RWPE2 (cell line): ENCODE results near the gene MDGA2.

Source experiments
- ATAC-seq: fragments of 200-7000 bp; cut with Tn5 transposase; 3 replicates; pipeline ENCODE4 v1.9.1; 2021; ENCODE audit warnings: low read depth
- DNase-seq: peaks from one replicate; pipeline ENCODE4 v3.0.0-alpha.2; 2020; ENCODE audit warnings: low spot score
- H3K27ac ChIP-seq: fragments of 450-650 bp; 2 replicates; pipeline ENCODE4 v1.5.1; 2017; ENCODE audit warnings: mild to moderate bottlenecking; ENCODE audit not compliant: poor library complexity, severe bottlenecking
- H3K27me3 ChIP-seq: fragments of 250-450 bp; sonication (Bioruptor Pico); 2 replicates; pipeline ENCODE4 v1.5.1; 2021; ENCODE audit warnings: mild to moderate bottlenecking, moderate library complexity; ENCODE audit not compliant: insufficient read depth, poor library complexity, severe bottlenecking
- H3K36me3 ChIP-seq: fragments of 250-450 bp; sonication (Bioruptor Pico); 2 replicates; pipeline ENCODE4 v1.5.1; 2020; ENCODE audit warnings: low read depth, mild to moderate bottlenecking, moderate library complexity
- H3K4me1 ChIP-seq: fragments of 250-450 bp; sonication (Bioruptor Pico); 2 replicates; pipeline ENCODE4 v1.5.1; 2021; ENCODE audit warnings: mild to moderate bottlenecking, moderate library complexity; ENCODE audit not compliant: insufficient read depth, poor library complexity, severe bottlenecking
- H3K4me3 ChIP-seq: fragments of 250-450 bp; sonication (Bioruptor Pico); 2 replicates; pipeline ENCODE4 v1.5.1; 2021; ENCODE audit warnings: mild to moderate bottlenecking, moderate library complexity; ENCODE audit not compliant: severe bottlenecking
- H3K9me3 ChIP-seq: fragments of 250-450 bp; sonication (Bioruptor Pico); 2 replicates; pipeline ENCODE4 v1.5.1; 2021; ENCODE audit warnings: mild to moderate bottlenecking, moderate library complexity; ENCODE audit not compliant: severe bottlenecking
- TF ChIP-seq, protein P1 (sequence below): fragments of 450-650 bp; IDR thresholded peaks from one replicate; pipeline ENCODE4 v1.5.1; 2017; ENCODE audit warnings: mild to moderate bottlenecking, moderate library complexity; ENCODE audit not compliant: poor library complexity, severe bottlenecking

Gene MDGA2

DNA sequence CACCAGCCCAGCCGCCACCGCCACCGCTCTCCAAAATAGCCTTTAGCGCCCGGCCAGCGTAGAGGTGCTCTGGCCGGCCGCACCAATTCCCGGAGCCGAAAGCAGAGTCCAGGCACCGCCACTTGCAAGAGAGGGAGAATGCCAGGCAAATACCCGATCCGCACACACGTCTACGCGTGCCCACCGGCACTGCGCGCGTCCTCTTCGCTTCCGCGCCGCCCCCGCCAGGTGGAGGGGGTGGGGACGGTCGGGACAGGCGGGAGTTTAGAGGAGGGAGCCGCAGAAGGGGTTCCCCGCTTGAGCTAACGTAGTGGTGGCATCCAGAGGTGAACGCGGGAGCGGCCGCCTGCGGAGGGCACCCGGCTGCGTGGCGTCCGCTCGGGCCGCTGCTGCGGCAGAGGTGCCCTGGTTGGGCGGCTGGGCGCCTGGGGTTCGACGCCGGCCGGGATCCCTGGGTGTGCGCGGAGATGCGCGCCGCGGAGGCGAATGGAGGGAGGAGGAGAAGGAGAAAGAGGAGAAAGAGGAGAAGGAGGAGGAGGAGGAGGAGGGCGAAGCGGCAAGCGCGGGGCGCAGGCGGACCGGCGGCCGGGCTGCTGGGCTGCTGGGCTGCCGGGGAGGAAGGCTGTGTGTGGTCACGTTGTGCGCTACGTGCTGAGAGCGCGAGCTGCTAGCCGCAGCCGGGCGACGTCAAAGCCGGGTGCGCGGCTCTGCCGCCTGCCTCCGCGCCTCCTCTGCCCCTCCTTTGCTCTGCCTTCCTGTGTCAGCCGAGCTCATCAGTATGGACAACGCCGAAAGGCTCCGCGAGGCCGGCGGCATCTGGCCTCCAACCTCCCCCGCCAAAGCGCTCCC is at the start of gene MDGA2:
Gene MDGA2, minus strand, starts transcription at position 140 of the 849 bp plus-strand sequence.
- DNase-seq, result no peak
- peaks cover 95% of the 10 kb centered on the region for H3K27me3 ChIP-seq
- H3K4me3 ChIP-seq, result no peak within 1 kb of the TSS
- TF ChIP-seq, protein P1, sequence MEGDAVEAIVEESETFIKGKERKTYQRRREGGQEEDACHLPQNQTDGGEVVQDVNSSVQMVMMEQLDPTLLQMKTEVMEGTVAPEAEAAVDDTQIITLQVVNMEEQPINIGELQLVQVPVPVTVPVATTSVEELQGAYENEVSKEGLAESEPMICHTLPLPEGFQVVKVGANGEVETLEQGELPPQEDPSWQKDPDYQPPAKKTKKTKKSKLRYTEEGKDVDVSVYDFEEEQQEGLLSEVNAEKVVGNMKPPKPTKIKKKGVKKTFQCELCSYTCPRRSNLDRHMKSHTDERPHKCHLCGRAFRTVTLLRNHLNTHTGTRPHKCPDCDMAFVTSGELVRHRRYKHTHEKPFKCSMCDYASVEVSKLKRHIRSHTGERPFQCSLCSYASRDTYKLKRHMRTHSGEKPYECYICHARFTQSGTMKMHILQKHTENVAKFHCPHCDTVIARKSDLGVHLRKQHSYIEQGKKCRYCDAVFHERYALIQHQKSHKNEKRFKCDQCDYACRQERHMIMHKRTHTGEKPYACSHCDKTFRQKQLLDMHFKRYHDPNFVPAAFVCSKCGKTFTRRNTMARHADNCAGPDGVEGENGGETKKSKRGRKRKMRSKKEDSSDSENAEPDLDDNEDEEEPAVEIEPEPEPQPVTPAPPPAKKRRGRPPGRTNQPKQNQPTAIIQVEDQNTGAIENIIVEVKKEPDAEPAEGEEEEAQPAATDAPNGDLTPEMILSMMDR, result no peak
- no peaks in the 10 kb centered on the region for H3K36me3 ChIP-seq
- no peaks in the 10 kb centered on the region for H3K4me1 ChIP-seq
- H3K27ac ChIP-seq, result no peak within 1 kb of the TSS
- peaks cover 2% of the 10 kb centered on the region for H3K9me3 ChIP-seq
- peak; percentile 51 for ATAC-seq

DNA sequence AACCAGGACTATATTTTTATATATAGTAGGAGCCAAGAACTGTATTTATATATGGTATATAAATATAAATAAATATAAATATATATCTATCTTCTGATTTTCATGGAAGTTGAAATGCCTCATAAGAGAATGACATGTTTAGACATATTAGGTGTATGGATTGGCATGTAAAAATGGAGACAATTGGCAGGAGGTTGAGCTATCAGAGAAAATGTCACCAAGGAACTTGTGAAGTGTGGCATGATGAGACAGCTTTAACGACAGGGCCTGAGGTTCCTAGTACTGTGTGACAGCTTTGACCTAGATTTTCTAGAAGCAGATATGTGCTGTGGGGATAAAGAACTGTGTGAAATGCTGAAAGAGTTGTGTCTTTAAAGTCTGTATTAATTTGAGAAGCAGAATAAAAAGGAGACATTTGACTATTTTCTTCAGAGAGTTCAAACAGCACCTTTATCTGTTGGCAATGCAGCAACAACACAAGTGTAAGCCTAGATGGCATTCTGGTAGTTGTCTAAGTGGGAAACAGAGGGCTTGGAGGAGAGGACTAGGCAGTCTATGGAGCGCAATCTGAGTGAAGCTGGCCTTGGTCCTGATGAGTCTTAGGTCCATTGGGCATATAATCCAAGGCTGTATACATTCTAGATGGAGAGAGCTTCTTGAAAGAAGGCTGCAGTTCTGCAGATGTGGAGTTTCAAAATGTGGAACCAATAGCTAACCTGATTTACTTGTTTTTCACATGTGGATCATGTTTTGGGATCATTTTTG is 47.7 kb upstream of the MDGA2 start:
- H3K27me3 ChIP-seq, result peaks cover 17% of the 10 kb centered on the region
- H3K4me1 ChIP-seq, result no peaks in the 10 kb centered on the region
- no peak for ATAC-seq
- H3K9me3 ChIP-seq, result no peaks in the 10 kb centered on the region
- no peak overlapping the region for H3K27ac ChIP-seq
- no peak overlapping the region for H3K4me3 ChIP-seq
- TF ChIP-seq, protein P1, result no peak
- no peak for DNase-seq
- no peaks in the 10 kb centered on the region for H3K36me3 ChIP-seq

DNA sequence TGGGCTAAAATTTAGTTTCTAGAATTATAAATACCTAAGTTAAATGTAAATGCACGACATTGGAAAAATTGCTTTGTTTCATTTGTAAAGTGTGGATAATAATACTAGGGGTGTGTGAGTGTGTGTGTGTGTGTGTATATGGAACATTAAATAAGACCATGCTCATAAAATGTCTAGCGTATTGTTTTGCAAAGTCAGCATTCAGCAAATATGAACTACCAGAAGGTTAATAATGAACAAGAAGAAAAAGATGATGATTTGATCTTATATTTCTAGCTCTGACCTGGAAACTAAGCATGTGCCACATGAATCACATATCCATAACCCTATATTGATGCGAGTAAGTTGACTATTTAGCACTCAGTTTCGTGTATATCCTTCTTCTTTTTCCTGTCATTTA is 44.9 kb upstream of the MDGA2 start:
- TF ChIP-seq, protein P1, result no peak
- no peak overlapping the region for H3K27ac ChIP-seq
- H3K4me1 ChIP-seq, result peaks cover 4% of the 10 kb centered on the region
- DNase-seq (no peak), ATAC-seq (no peak)
- H3K36me3 ChIP-seq, result no peaks in the 10 kb centered on the region
- no peaks in the 10 kb centered on the region for H3K9me3 ChIP-seq
- peaks cover 17% of the 10 kb centered on the region for H3K27me3 ChIP-seq
- no peak overlapping the region for H3K4me3 ChIP-seq

DNA sequence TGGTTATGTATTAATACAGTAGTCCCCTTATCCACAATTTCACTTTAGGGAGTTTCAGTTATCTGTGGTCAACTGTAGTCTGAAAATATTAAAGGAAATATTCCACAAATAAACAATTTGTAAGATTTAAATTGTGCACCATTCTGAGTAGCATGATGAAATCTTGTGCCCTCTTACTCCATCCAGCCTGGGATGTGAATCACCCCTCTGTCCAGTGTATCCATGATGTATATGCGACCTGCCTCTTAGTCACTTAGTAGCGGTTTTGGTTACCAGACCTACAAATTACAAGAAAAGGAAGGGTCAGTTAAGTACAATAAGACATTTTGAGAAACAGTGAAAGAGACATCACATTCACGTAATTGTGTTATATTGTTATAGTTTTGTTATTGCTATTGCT is 39.9 kb upstream of the MDGA2 start:
- DNase-seq (no peak), ATAC-seq (peak; percentile 65)

More for the DNA sequence above, 39.9 kb upstream of the MDGA2 start:
- H3K4me3 ChIP-seq, result no peak overlapping the region
- no peak overlapping the region for H3K27ac ChIP-seq
- no peaks in the 10 kb centered on the region for H3K36me3 ChIP-seq
- peaks cover 11% of the 10 kb centered on the region for H3K4me1 ChIP-seq
- peaks cover 10% of the 10 kb centered on the region for H3K27me3 ChIP-seq
- TF ChIP-seq, protein P1, result no peak
- no peaks in the 10 kb centered on the region for H3K9me3 ChIP-seq
